Measurements from ENCODE around the gene ERCC8. TPM values are rescaled to one million over a fixed set of nuclear protein-coding genes. Genes with fewer than 3 reads are reported as not detected.

The ERCC8 gene
- polyA plus RNA-seq, 1 donor from 2014 or later, result 48.0 TPM

GRCh38 chr5:60842871-60843385 is 101.9 kb downstream of the ERCC8 start:
- Histone ChIP-seq H3K79me2 (replicated peaks; ENCODE audit: insufficient read depth, low read length) (no peaks in the 10 kb centered on the region), H3K9ac (ENCODE audit: low read length) (peak overlapping the region; percentile 49), H3K4me3 (ENCODE audit: low read length) (peak overlapping the region; percentile 90), H3K9me2 (ENCODE audit: insufficient read depth, low read length) (no peaks in the 10 kb centered on the region), H3K4me2 (ENCODE audit: low read length) (peak overlapping the region; percentile 81), H4K20me1 (ENCODE audit: insufficient read depth) (no peaks in the 10 kb centered on the region), H3F3A (ENCODE audit: insufficient read depth, low read length, poor library complexity, severe bottlenecking) (no peaks in the 10 kb centered on the region), H3K27ac (ENCODE audit: low read length) (no peak overlapping the region), H3K36me3 (ENCODE audit: insufficient read depth, low read length) (no peaks in the 10 kb centered on the region), H3K9me3 (ENCODE audit: low read length) (no peaks in the 10 kb centered on the region), H2AFZ (ENCODE audit: low read depth, low read length) (no peak overlapping the region), H3K27me3 (ENCODE audit: insufficient read depth, low read depth, low read length) (peaks cover 38% of the 10 kb centered on the region)
- no peak for TF ChIP-seq SMC3 (conservative IDR thresholded peaks at IDR 0.05; ENCODE audit: poor library complexity)
- TF ChIP-seq CTCF (IDR thresholded peaks at IDR 0.05; ENCODE audit: poor library complexity, severe bottlenecking), result no peak
- no peak for TF ChIP-seq EP300 (conservative IDR thresholded peaks at IDR 0.05; ENCODE audit: poor library complexity, severe bottlenecking)
- no peak for TF ChIP-seq RAD21 (conservative IDR thresholded peaks at IDR 0.05)

GRCh38 chr5:60841361-60841760 is 103.5 kb downstream of the ERCC8 start:
- Histone ChIP-seq H3K27ac (ENCODE audit: low read length) (no peak overlapping the region), H3K27me3 (ENCODE audit: insufficient read depth, low read depth, low read length) (peaks cover 38% of the 10 kb centered on the region), H2AFZ (ENCODE audit: low read depth, low read length) (no peak overlapping the region), H4K20me1 (ENCODE audit: insufficient read depth) (no peaks in the 10 kb centered on the region), H3K9me3 (ENCODE audit: low read length) (no peaks in the 10 kb centered on the region), H3F3A (ENCODE audit: insufficient read depth, low read length, poor library complexity, severe bottlenecking) (no peaks in the 10 kb centered on the region), H3K36me3 (ENCODE audit: insufficient read depth, low read length) (no peaks in the 10 kb centered on the region), H3K4me3 (ENCODE audit: low read length) (no peak overlapping the region), H3K79me2 (replicated peaks; ENCODE audit: insufficient read depth, low read length) (no peaks in the 10 kb centered on the region), H3K9me2 (ENCODE audit: insufficient read depth, low read length) (no peaks in the 10 kb centered on the region), H3K4me2 (ENCODE audit: low read length) (no peak overlapping the region), H3K9ac (ENCODE audit: low read length) (no peak overlapping the region)
- TF ChIP-seq POLR2AphosphoS5 (IDR thresholded peaks at IDR 0.05), result no peak

- Histone ChIP-seq H2AFZ (ENCODE audit: low read depth, low read length) (no peak overlapping the region), H3K79me2 (replicated peaks; ENCODE audit: insufficient read depth, low read length) (no peaks in the 10 kb centered on the region), H3K9me3 (ENCODE audit: low read length) (no peaks in the 10 kb centered on the region), H3F3A (ENCODE audit: insufficient read depth, low read length, poor library complexity, severe bottlenecking) (no peaks in the 10 kb centered on the region), H3K36me3 (ENCODE audit: insufficient read depth, low read length) (no peaks in the 10 kb centered on the region), H3K9me2 (ENCODE audit: insufficient read depth, low read length) (no peaks in the 10 kb centered on the region), H3K9ac (ENCODE audit: low read length) (no peak overlapping the region), H3K4me3 (ENCODE audit: low read length) (no peak overlapping the region), H3K4me2 (ENCODE audit: low read length) (no peak overlapping the region), H3K27me3 (ENCODE audit: insufficient read depth, low read depth, low read length) (peaks cover 6% of the 10 kb centered on the region), H4K20me1 (ENCODE audit: insufficient read depth) (no peaks in the 10 kb centered on the region), H3K27ac (ENCODE audit: low read length) (no peak overlapping the region)
- TF ChIP-seq REST (IDR thresholded peaks at IDR 0.05; ENCODE audit: borderline replicate concordance), result no peak
- no peak for TF ChIP-seq TAF1 (IDR thresholded peaks at IDR 0.05; ENCODE audit: low read depth)
- no peak for TF ChIP-seq MXI1 (conservative IDR thresholded peaks at IDR 0.05; ENCODE audit: poor library complexity, severe bottlenecking)
- no peak for TF ChIP-seq EZH2 (IDR thresholded peaks at IDR 0.05; ENCODE audit: borderline replicate concordance, insufficient read depth, low read length, poor library complexity, severe bottlenecking)
- TF ChIP-seq EP300 (conservative IDR thresholded peaks at IDR 0.05; ENCODE audit: poor library complexity, severe bottlenecking), result no peak
- TF ChIP-seq CTCF (IDR thresholded peaks at IDR 0.05; ENCODE audit: poor library complexity, severe bottlenecking), result no peak
- TF ChIP-seq POLR2AphosphoS5 (IDR thresholded peaks at IDR 0.05), result no peak
- TF ChIP-seq RAD21 (conservative IDR thresholded peaks at IDR 0.05), result no peak
- TF ChIP-seq SMC3 (conservative IDR thresholded peaks at IDR 0.05; ENCODE audit: poor library complexity), result no peak
These were observed 108.7 kb downstream of the ERCC8 start for GRCh38 chr5:60836131-60836530.

Measured in neural cell (in vitro differentiated cells).